ENCODE measurements around the gene IFRD2. TPM values are rescaled to one million over a fixed set of nuclear protein-coding genes. Genes with fewer than 3 reads are reported as not detected.

The IFRD2 gene
- total and polyA plus RNA-seq, 3 donors from 2014 or later = 42.3 to 60.9 (median 55.3) TPM

GRCh38 chr3:50278123-50278879, 13.9 kb downstream of the IFRD2 start:
- TF ChIP-seq POLR2A (IDR thresholded peaks at IDR 0.05) = no peak
- no peak for TF ChIP-seq CTCF (IDR thresholded peaks at IDR 0.05)
- Histone ChIP-seq H3K36me3 (ENCODE audit: low read depth, missing control alignments) (no peaks in the 10 kb centered on the region), H3K27ac (no peak overlapping the region), H3K27me3 (no peaks in the 10 kb centered on the region), H3K4me1 (peaks cover 3% of the 10 kb centered on the region), H3K4me3 (no peak overlapping the region), H3K9me3 (no peaks in the 10 kb centered on the region)
- no peak for DNase-seq
- WGBS, 2 donors = 76 to 77% methylated on average over 3 to 4 of the region's 4 CpGs
- intact Hi-C loops (cut with DNase I; ENCODE audit: low total_unique reads) = loop anchor here (10.0 kb wide), 1 partner anchor 84 kb away; the partner anchor contains the start of gene GNAT1

- no peaks in the 10 kb centered on the region for H3K27me3 ChIP-seq
- peak overlapping the region; percentile 12 to 36 for H3K4me3 ChIP-seq
- no peaks in the 10 kb centered on the region for H3K9me3 ChIP-seq
- no peaks in the 10 kb centered on the region for H3K36me3 ChIP-seq (ENCODE audit: low read depth, missing control alignments)
- no peak overlapping the region for H3K27ac ChIP-seq
- TF ChIP-seq CTCF (IDR thresholded peaks at IDR 0.05) (no peak), POLR2A (IDR thresholded peaks at IDR 0.05) (no peak)
- 72 to 86% methylated on average over 16 to 17 of the region's 17 CpGs for WGBS, 2 donors
- DNase-seq = no peak
- intact Hi-C loops (cut with DNase I; ENCODE audit: low total_unique reads) = loop anchor here (10.0 kb wide), 1 partner anchor 82 kb away; the partner anchor contains the start of gene GNAT1
- H3K4me1 ChIP-seq = peaks cover 8% of the 10 kb centered on the region
Observed at GRCh38 chr3:50276762-50277101, 15.5 kb downstream of the IFRD2 start.

GRCh38 chr3:50275996-50276761, 16.1 kb downstream of the IFRD2 start:
- H3K4me1 ChIP-seq = peaks cover 8% of the 10 kb centered on the region
- peak overlapping the region; percentile 12 to 36 for H3K4me3 ChIP-seq
- intact Hi-C loops (cut with DNase I; ENCODE audit: low total_unique reads) = loop anchor here (10.0 kb wide), 1 partner anchor 81 kb away; the partner anchor contains the start of gene GNAT1
- no peak for DNase-seq
- H3K36me3 ChIP-seq (ENCODE audit: low read depth, missing control alignments) = no peaks in the 10 kb centered on the region
- H3K9me3 ChIP-seq = no peaks in the 10 kb centered on the region
- WGBS, 2 donors = 57 to 60% methylated on average over 37 to 78 of the region's 79 CpGs
- no peaks in the 10 kb centered on the region for H3K27me3 ChIP-seq
- no peak overlapping the region for H3K27ac ChIP-seq
- TF ChIP-seq POLR2A (IDR thresholded peaks at IDR 0.05) (no peak), CTCF (IDR thresholded peaks at IDR 0.05) (no peak)

GRCh38 chr3:50275141-50275995, 16.9 kb downstream of the IFRD2 start:
- H3K27ac ChIP-seq = no peak overlapping the region
- no peaks in the 10 kb centered on the region for H3K9me3 ChIP-seq
- H3K27me3 ChIP-seq = no peaks in the 10 kb centered on the region
- WGBS, 2 donors = 44 to 62% methylated on average over 26 to 65 of the region's 65 CpGs
- TF ChIP-seq POLR2A (IDR thresholded peaks at IDR 0.05) (no peak), CTCF (IDR thresholded peaks at IDR 0.05) (no peak)
- no peak for DNase-seq
- H3K4me3 ChIP-seq = peak overlapping the region in 1 of 2 donors; percentile 36
- intact Hi-C loops (cut with DNase I; ENCODE audit: low total_unique reads) = loop anchor here (10.0 kb wide), 1 partner anchor 81 kb away; the partner anchor contains the start of gene GNAT1
- H3K36me3 ChIP-seq (ENCODE audit: low read depth, missing control alignments) = no peaks in the 10 kb centered on the region
- H3K4me1 ChIP-seq = peaks cover 8% of the 10 kb centered on the region

Measured in testis (tissue), 3 donors.